Neural cell (in vitro differentiated cells): ENCODE results near the gene SULF2. TPM values are rescaled to one million over a fixed set of nuclear protein-coding genes. Genes with fewer than 3 reads are reported as not detected.

ENCODE experiments used
- H2AFZ ChIP-seq: fragments of 200-600, 300-800 bp; sonication (generic), shearing (Covaris generic); 2 replicates; pipeline ENCODE4 v1.6.0; 2014; ENCODE audit warnings: low read depth, mild to moderate bottlenecking, antibody characterized with exemption, low read length, moderate library complexity
- H3F3A ChIP-seq: fragments of 200-600 bp; shearing (Covaris generic); 2 replicates; pipeline ENCODE4 v1.6.1; 2016; ENCODE audit warnings: mild to moderate bottlenecking, moderate library complexity, mixed read lengths, antibody characterized with exemption, low read length; ENCODE audit not compliant: insufficient read depth, poor library complexity, severe bottlenecking
- H3K27ac ChIP-seq: fragments of 200-600, 300-800 bp; sonication (generic), shearing (Covaris generic); 2 replicates; pipeline ENCODE4 v1.5.1; 2014; ENCODE audit warnings: mild to moderate bottlenecking, low read length, moderate library complexity
- H3K27me3 ChIP-seq: fragments of 300-800, 200-600 bp; sonication (generic), shearing (Covaris generic); 2 replicates; pipeline ENCODE4 v1.6.0; 2014; ENCODE audit warnings: mild to moderate bottlenecking, low read depth, low read length, moderate library complexity; ENCODE audit not compliant: insufficient read depth
- H3K36me3 ChIP-seq: fragments of 300-800, 200-600 bp; sonication (generic), shearing (Covaris generic); 2 replicates; pipeline ENCODE4 v1.5.1; 2014; ENCODE audit warnings: mild to moderate bottlenecking, antibody characterized with exemption, low read length, moderate library complexity; ENCODE audit not compliant: insufficient read depth
- H3K4me2 ChIP-seq: fragments of 300-800, 200-600 bp; sonication (generic), shearing (Covaris generic); 2 replicates; pipeline ENCODE4 v1.6.0; 2014; ENCODE audit warnings: mild to moderate bottlenecking, low read length
- H3K4me3 ChIP-seq: fragments of 300-800, 200-600 bp; sonication (generic), shearing (Covaris generic); 2 replicates; pipeline ENCODE4 v1.5.1; 2014; ENCODE audit warnings: mild to moderate bottlenecking, low read length, moderate library complexity
- H3K79me2 ChIP-seq: fragments of 200-600 bp; shearing (Covaris generic); replicated peaks from 2 replicates; pipeline ENCODE4 v1.6.0; 2014; ENCODE audit warnings: mild to moderate bottlenecking, low read length, moderate library complexity; ENCODE audit not compliant: insufficient read depth
- H3K9ac ChIP-seq: fragments of 300-800, 200-600 bp; sonication (generic), shearing (Covaris generic); 2 replicates; pipeline ENCODE4 v1.6.1; 2016; ENCODE audit warnings: mild to moderate bottlenecking, low read length, mixed read lengths
- H3K9me2 ChIP-seq: fragments of 200-600 bp; shearing (Covaris generic); 2 replicates; pipeline ENCODE4 v1.6.1; 2016; ENCODE audit warnings: mild to moderate bottlenecking, low read length, mixed read lengths; ENCODE audit not compliant: insufficient read depth
- H3K9me3 ChIP-seq: fragments of 200-600, 300-800 bp; sonication (generic), shearing (Covaris generic); 2 replicates; pipeline ENCODE4 v1.6.1; 2016; ENCODE audit warnings: mild to moderate bottlenecking, mixed run types, low read length, moderate library complexity, mixed read lengths
- H4K20me1 ChIP-seq: fragments of 200-600 bp; shearing (Covaris generic); 2 replicates; pipeline ENCODE4 v1.6.1; 2016; ENCODE audit warnings: mild to moderate bottlenecking, mixed run types; ENCODE audit not compliant: insufficient read depth
- EP300 ChIP-seq: fragments of 450-650 bp; conservative IDR thresholded peaks from 2 replicates; pipeline ENCODE4 v1.6.1; 2014; ENCODE audit warnings: antibody characterized with exemption, mild to moderate bottlenecking, moderate library complexity; ENCODE audit not compliant: poor library complexity, severe bottlenecking
- EZH2 ChIP-seq: fragments of 200-600, 300-800 bp; shearing (Covaris generic), sonication (generic); IDR thresholded peaks from 2 replicates; pipeline ENCODE4 v1.6.1; 2014; ENCODE audit warnings: antibody characterized with exemption, low read length, borderline replicate concordance, mild to moderate bottlenecking; ENCODE audit not compliant: insufficient read depth, poor library complexity, severe bottlenecking
- MXI1 ChIP-seq: fragments of 450-650 bp; conservative IDR thresholded peaks from 2 replicates; pipeline ENCODE4 v1.6.1; 2014; ENCODE audit warnings: antibody characterized with exemption, mild to moderate bottlenecking; ENCODE audit not compliant: poor library complexity, severe bottlenecking
- POLR2AphosphoS5 ChIP-seq: IDR thresholded peaks from 2 replicates; pipeline ENCODE4 v1.6.1; 2012
- RAD21 ChIP-seq: fragments of 450-650 bp; conservative IDR thresholded peaks from 2 replicates; pipeline ENCODE4 v1.6.1; 2014; ENCODE audit warnings: antibody characterized with exemption, mild to moderate bottlenecking, moderate library complexity
- SMC3 ChIP-seq: fragments of 450-650 bp; conservative IDR thresholded peaks from 2 replicates; pipeline ENCODE4 v1.6.1; 2014; ENCODE audit warnings: antibody characterized with exemption, mild to moderate bottlenecking, moderate library complexity; ENCODE audit not compliant: poor library complexity
- TAF1 ChIP-seq: IDR thresholded peaks from 2 replicates; pipeline ENCODE4 v1.6.1; 2012; ENCODE audit warnings: low read depth
- polyA plus RNA-seq: library from polyadenylated mRNA; depleted of rRNA; stranded (reverse); fragments of >200 nt; gene quantifications from 2 replicates; pipeline ENCODE4 v1.2.3, GENCODE V29; 2014
- TF ChIP-seq, protein P1 (sequence below): fragments of 450-650 bp; IDR thresholded peaks from 2 replicates; pipeline ENCODE4 v1.5.1; 2014; ENCODE audit warnings: antibody characterized with exemption, mild to moderate bottlenecking, moderate library complexity; ENCODE audit not compliant: poor library complexity, severe bottlenecking
- TF ChIP-seq, protein P2 (sequence below): IDR thresholded peaks from 2 replicates; pipeline ENCODE4 v1.6.1; 2012; ENCODE audit warnings: borderline replicate concordance

SULF2 gene
- polyA plus RNA-seq, 1 donor from 2014 or later: 30.0 TPM

- Histone ChIP-seq H3F3A (no peaks in the 10 kb centered on the region), H3K4me3 (no peak overlapping the region), H3K36me3 (no peaks in the 10 kb centered on the region), H3K4me2 (no peak overlapping the region), H3K27ac (no peak overlapping the region), H4K20me1 (no peaks in the 10 kb centered on the region), H2AFZ (no peak overlapping the region), H3K9ac (no peak overlapping the region), H3K27me3 (no peaks in the 10 kb centered on the region), H3K79me2 (no peaks in the 10 kb centered on the region), H3K9me3 (no peaks in the 10 kb centered on the region), H3K9me2 (no peaks in the 10 kb centered on the region)
- no peak for TF ChIP-seq MXI1
Measured at GRCh38 chr20:47662483-47663353, 122.6 kb downstream of the SULF2 start.

GRCh38 chr20:47661714-47662113 is 123.6 kb downstream of the SULF2 start:
- no peaks in the 10 kb centered on the region for H3K9me3 ChIP-seq
- no peaks in the 10 kb centered on the region for H3F3A ChIP-seq
- no peaks in the 10 kb centered on the region for H3K79me2 ChIP-seq
- no peak overlapping the region for H3K4me3 ChIP-seq
- H2AFZ ChIP-seq: no peak overlapping the region
- H3K27ac ChIP-seq: no peak overlapping the region
- no peaks in the 10 kb centered on the region for H3K27me3 ChIP-seq
- no peaks in the 10 kb centered on the region for H3K9me2 ChIP-seq
- no peaks in the 10 kb centered on the region for H4K20me1 ChIP-seq
- H3K36me3 ChIP-seq: no peaks in the 10 kb centered on the region
- H3K9ac ChIP-seq: no peak overlapping the region
- no peak overlapping the region for H3K4me2 ChIP-seq
- TF ChIP-seq EP300: no peak
- no peak for TF ChIP-seq MXI1
- no peak for TF ChIP-seq RAD21
- TF ChIP-seq, protein P1, sequence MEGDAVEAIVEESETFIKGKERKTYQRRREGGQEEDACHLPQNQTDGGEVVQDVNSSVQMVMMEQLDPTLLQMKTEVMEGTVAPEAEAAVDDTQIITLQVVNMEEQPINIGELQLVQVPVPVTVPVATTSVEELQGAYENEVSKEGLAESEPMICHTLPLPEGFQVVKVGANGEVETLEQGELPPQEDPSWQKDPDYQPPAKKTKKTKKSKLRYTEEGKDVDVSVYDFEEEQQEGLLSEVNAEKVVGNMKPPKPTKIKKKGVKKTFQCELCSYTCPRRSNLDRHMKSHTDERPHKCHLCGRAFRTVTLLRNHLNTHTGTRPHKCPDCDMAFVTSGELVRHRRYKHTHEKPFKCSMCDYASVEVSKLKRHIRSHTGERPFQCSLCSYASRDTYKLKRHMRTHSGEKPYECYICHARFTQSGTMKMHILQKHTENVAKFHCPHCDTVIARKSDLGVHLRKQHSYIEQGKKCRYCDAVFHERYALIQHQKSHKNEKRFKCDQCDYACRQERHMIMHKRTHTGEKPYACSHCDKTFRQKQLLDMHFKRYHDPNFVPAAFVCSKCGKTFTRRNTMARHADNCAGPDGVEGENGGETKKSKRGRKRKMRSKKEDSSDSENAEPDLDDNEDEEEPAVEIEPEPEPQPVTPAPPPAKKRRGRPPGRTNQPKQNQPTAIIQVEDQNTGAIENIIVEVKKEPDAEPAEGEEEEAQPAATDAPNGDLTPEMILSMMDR: no peak
- TF ChIP-seq EZH2: no peak
- TF ChIP-seq SMC3: no peak
- no peak for TF ChIP-seq TAF1

GRCh38 chr20:47660983-47661700 is 124.1 kb downstream of the SULF2 start:
- Histone ChIP-seq H3K9ac (no peak overlapping the region), H2AFZ (no peak overlapping the region), H3K36me3 (no peaks in the 10 kb centered on the region), H3K79me2 (no peaks in the 10 kb centered on the region), H3K9me2 (no peaks in the 10 kb centered on the region), H4K20me1 (no peaks in the 10 kb centered on the region), H3K27me3 (no peaks in the 10 kb centered on the region), H3K27ac (no peak overlapping the region), H3K4me2 (no peak overlapping the region), H3K4me3 (no peak overlapping the region), H3K9me3 (no peaks in the 10 kb centered on the region), H3F3A (no peaks in the 10 kb centered on the region)
- TF ChIP-seq MXI1 (no peak), EZH2 (no peak), SMC3 (no peak), POLR2AphosphoS5 (no peak), RAD21 (no peak), TAF1 (no peak), EP300 (no peak)
- TF ChIP-seq, protein P2, sequence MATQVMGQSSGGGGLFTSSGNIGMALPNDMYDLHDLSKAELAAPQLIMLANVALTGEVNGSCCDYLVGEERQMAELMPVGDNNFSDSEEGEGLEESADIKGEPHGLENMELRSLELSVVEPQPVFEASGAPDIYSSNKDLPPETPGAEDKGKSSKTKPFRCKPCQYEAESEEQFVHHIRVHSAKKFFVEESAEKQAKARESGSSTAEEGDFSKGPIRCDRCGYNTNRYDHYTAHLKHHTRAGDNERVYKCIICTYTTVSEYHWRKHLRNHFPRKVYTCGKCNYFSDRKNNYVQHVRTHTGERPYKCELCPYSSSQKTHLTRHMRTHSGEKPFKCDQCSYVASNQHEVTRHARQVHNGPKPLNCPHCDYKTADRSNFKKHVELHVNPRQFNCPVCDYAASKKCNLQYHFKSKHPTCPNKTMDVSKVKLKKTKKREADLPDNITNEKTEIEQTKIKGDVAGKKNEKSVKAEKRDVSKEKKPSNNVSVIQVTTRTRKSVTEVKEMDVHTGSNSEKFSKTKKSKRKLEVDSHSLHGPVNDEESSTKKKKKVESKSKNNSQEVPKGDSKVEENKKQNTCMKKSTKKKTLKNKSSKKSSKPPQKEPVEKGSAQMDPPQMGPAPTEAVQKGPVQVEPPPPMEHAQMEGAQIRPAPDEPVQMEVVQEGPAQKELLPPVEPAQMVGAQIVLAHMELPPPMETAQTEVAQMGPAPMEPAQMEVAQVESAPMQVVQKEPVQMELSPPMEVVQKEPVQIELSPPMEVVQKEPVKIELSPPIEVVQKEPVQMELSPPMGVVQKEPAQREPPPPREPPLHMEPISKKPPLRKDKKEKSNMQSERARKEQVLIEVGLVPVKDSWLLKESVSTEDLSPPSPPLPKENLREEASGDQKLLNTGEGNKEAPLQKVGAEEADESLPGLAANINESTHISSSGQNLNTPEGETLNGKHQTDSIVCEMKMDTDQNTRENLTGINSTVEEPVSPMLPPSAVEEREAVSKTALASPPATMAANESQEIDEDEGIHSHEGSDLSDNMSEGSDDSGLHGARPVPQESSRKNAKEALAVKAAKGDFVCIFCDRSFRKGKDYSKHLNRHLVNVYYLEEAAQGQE: no peak
- TF ChIP-seq, protein P1: no peak
